GM19395 (cell line): ENCODE results near the gene CEP72.
"Not testable (repeated sequence)": the region's sequence is repeated elsewhere in the genome, so short reads cannot be mapped to it uniquely, and the experiment has no call there.

ENCODE experiments used
- ATAC-seq: cut with Tn5 transposase; IDR thresholded peaks from one replicate; pipeline ENCODE4 v1.9.1; 2021; ENCODE audit warnings: mild to moderate bottlenecking, moderate library complexity; ENCODE audit not compliant: unreplicated experiment

Gene CEP72

DNA sequence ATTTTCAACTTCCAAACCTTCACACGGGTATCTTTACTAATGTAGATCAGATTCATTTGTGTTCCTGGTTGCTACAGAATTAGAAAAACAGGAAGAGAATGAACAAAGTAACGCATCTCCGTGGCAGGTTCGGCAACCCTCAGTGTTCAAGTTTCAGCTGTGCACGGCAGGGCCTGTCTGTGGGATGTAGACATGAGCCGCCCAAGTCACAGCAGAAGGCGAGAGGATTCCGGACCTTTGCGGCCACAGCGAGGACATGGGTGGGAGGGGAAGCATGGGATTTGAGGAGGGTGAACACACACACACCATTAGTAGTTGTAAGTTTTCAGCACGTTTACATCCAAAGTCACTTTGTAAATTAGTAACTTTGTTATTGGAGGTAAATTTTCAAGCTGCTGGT, 31.7 kb upstream of the CEP72 start:
- no peak for ATAC-seq

DNA sequence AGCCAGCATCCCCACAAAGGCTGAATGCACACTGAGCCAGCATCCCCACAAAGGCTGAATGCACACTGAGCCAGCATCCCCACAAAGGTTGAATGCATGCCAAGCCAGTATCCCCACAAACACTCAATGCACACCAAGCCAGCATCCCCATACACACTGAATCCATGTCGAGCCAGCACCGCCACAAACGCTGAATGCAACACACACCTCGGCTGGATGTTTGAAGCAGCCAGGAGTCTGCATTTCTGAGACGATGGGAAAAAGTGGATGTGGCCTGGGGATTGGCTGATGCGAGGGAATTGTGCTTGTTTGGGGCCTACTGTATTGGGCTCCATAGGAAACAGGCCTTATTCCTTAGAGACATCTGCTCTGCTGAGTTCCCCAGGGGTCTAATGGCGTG, 30.9 kb upstream of the CEP72 start:
- no peak for ATAC-seq

DNA sequence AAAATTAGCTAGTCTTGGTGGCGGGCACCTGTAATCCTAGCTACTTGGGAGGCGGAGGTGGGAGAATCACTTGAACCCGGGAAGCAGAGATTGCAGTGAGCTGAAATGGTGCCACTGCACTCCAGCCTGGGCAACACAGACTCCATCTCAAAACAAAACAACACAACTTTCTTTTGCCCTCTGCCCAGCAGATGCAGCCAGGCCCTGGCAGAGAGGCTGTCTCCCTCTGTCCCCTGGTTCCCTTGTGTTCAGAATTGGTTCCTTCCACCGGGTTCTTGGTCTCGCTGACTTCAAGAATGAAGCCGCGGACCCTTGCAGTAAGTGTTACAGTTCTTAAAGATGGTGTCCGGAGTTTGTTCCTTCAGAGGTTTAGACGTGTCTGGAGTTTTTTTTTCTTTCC, 30.2 kb upstream of the CEP72 start:
- ATAC-seq = no peak

DNA sequence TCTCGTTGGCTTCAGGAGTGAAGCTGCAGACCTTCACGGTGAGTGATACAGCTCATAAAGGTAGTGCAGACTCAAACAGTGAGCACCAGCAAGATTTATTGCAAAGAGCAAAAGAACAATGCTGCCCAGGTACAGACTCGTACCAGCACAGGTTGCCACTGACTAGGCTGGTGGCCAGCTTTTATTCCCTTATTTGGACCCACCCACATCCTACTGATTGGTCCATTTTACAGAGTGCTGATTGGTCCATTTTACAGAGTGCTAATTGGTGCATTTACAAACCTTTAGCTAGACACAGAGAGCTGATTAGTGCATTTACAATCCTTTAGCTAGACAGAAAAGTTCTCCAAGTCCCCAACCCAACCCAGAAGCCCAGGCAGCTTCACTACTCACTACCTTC, 29.7 kb upstream of the CEP72 start:
- not testable (repeated sequence) for ATAC-seq

DNA sequence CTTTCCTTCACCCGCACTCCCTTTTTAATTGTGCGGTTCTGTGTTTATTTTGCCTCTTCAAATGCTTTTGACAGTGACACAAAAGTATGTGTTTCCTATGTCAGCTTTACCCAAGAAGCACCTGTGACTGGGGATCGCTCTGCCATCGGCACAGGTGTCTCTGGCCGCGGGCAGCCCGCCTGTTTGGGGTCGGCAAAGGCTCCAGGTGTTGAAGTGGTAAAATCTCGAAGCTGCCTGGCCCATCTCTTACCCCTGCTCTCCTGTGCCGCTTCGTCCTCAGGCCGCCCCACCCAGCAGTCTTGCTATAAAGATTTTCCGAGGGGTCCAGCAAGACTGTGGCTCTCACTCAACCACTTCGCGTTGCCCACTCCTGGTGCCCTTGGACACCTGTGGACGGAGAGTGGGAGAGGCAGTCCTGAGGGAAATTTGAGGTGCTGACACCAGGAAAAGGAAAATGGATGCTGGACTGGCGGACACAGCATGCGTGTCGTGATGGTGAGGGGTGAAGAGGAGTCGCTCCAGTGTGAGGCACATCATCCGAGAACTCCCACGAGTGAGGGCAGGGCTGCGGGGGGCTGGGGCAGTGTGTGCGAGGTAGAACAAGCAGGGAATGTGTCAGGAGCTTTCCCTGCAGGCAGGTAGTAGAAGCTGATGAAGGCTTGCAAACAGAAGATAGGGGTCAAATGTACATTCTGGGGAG, 29.1 kb upstream of the CEP72 start:
- no peak for ATAC-seq

DNA sequence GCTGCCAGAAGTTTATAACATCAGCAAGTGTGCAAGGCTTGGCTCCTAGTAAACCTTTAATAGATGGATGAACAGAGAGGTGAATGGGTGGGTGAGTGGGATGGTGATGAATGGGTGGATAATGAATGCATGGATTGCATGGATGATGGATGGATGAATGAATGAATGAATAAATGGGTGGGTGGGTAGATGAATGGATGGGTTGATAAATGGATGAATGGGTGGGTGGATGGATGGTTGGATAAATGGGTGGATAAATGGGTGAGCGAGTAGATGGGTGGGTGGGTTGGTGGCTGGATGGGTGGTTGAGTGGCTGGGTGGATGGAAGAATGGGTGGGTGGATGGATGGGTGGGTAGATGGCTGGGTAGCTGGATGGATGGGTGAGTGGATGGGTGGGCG, 28.5 kb upstream of the CEP72 start:
- no peak for ATAC-seq

DNA sequence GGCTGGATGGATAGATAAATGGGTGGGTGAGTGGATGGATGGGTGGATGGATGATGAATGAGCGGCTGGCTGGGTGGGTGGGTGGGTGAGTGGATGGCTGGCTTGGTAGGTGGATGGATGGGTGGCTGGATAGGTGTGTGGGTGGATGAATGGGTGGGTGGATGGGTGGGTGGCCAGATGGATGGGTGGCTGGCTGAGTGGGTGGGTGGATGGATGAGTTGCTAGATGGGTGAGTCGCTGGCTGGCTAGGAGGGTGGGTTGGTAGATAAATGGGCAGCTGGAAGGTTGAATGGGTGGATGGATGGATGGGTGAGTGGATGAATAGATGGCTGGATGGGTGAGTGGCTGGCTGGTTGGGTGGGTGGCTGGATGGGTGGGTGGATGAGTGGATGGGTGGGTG, 27.9 kb upstream of the CEP72 start:
- no peak for ATAC-seq

DNA sequence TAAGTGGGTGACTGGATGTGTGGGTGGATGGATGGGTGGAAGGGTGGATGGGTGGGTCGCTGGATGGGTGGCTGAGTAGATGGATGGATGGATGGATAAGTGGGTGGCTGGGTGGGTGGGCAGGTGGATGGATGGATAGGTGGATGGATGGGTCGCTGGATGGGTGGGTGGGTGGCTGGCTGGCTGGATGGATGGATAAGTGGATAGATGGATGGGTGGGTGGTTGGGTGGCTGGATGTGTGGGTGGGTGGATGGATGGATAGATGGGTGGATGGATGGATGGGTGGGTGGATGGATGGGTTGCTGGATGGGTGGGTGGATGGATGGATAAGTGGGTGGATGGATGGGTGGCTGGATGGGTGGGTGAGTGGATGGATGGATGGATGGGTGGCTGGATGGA, 27.3 kb upstream of the CEP72 start:
- ATAC-seq = no peak

DNA sequence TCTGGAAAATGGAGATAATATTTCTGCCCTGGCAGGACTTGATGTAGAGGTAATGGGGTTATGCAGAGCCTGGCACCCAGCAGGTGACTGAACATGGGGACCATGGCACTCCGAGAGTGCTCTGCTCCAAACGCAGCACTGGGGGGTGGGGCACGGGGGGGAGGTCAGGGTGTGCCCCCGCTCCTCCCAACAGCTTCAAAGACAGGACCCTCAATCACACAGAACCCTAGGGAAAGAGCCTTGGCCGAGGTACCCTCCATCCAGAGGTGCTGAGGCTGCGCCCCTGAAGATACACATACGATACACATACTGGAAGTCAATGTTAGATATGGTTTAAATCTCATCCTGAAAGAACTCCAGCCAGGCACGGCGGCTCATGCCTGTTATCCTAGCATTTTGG, 26.6 kb upstream of the CEP72 start:
- ATAC-seq = no peak

DNA sequence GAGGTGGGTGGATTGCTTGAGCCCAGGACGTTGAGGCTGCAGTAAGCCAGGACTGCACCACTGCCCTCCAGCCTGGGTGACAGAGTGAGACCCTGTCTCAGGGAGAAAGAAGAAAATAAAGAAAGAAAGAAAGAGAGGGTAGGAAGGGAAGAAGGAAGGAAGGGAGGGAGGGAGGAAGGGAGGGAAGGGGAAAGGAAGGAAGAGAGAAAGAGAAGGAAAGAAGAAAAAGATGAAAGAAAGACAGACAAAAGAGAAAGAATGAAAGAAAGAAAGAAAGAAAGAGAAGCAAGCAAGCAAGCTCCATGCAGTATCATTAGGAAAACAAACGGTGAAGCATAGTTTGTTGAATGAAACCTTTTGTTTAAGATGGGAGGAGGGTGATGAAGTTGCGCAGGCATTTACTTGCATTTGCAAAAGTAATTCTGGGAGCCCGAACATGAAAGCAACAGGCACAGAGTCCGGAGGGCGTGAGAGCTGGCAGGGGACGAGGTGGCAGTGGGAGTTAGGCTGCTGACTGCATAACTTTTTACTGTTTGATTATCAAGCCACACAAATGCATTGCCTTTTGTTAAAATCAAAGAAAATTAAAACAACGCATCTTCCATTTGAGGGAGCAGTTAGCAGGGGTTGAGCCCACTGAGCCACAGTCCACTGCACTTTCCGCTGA, 26.0 kb upstream of the CEP72 start:
- no peak for ATAC-seq

DNA sequence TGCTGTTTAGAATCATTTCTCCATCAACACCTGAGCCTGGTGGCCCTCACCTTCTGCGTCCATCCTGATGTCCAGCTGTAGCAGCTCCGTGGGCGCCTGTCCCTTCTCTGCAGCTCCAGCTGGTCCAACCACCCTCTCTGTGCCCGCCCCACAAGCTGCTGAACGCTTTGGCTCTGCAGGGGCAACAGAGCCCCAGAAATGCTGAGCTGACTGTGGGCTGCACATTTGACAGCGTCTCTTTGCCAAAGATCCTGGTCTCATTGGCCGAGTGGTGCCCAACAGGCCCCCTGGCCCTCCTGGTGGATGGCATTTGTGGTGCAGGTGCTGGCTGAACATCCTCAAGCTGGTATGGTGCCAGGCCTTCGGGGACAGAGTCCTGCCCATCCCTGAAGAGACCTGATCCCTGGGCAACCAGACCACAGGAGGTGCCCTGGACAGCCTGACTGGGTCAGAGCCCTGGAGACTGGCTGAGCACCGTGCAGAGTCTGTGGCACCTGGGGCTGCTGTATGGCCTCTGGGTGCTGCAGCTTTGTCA, 25.3 kb upstream of the CEP72 start:
- no peak for ATAC-seq

DNA sequence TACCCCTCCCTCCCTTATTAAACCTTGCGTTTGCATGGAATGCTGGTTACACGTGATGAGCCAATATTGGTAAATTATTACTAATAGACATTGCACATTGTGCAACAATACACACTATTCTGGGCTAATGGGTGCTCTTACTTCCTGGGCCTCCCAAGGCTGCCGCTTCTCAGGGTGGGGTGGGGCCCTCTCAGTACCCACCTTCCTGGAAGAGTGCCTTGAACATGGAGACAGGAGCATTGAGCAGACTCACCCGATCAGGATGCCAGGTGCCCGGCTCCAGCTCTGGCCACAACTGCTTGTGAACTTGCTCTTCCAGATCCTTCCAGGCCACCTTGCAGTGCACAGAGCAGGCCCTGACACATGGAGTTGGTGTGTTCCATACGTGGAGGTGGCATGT, 24.7 kb upstream of the CEP72 start:
- no peak for ATAC-seq

DNA sequence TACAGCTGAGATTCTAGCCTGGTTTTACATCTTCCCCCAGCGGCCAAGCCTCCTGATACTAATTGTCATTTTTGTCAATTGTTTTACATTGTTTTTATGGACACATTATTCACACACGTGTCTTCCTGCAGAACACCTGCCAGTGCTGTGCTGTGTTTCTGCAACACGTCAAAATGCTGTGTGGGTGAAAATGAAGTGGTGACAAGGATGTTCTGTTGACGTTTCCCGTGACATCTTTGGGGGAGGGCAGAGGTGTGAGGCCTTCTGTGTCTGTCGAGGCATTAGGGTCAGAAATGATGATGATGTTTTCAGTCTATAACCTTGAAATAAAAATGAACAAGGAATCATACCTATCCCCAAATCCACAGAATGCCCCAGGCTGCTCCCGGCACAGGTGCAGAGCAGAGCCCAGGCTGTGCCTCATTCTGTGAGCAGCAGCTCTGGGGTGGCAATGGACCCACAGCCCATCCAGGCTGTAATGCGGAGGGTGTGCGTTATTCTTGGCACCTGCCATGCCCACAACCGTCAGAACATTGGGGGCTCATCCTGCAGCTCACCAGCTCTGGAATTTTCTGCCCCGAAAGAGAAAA, 23.6 kb upstream of the CEP72 start:
- ATAC-seq = no peak

DNA sequence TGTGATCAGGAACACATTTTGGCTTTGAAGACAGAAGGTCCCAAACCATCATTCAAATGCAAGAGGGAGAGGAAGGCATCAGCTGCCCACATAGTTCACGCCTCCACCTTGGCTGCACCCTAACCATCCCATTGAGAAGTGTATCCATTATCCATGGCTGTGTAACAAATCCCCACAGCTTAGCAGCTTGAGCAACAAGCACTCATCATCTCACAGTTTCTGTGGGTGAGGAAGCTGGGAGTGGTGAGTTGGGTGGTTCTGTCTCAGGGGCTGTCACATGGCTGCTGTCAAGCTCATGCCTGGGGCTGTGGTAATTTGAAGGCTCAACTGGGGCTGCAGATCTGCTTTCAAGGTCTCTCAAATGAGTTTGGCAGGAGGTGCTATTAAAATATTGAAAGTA, 23.0 kb upstream of the CEP72 start:
- ATAC-seq = no peak

DNA sequence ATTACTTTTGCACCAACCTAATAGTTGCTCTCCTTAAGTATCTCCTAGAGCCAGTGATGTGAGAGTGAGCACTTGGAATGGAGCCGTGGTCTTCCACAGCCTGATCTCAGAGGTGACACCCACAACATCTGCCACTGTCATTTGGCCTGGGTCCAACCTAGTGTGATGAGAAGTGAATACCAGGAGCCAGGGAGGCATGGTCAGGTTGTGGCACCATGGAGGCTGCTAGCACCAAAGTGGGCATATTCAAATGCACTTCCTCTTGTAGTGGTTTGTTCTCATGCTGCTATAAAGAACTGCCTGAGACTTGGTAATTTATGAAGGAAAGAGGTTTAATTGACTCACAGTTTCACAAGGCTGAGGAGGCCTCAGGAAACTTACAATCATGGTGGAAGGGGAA, 22.6 kb upstream of the CEP72 start:
- no peak for ATAC-seq

DNA sequence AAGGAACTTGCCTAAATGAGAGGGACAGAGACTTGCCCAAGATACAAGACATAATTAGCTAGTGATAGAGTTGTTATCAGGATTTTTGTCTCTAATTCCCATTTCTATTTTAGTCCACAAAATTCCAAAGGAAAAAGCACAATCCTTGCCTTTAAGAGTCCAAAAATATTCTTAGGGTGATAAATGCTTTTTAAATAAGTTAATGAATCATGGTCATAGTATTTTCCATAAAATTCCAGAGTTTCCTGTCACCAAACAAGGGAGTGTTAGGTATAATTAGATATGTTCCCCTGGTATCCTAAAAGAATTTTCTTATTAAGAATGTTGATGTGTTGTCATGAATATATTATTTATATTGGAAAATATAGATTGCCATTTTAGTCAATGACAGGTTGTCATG, 21.8 kb upstream of the CEP72 start:
- ATAC-seq = no peak

DNA sequence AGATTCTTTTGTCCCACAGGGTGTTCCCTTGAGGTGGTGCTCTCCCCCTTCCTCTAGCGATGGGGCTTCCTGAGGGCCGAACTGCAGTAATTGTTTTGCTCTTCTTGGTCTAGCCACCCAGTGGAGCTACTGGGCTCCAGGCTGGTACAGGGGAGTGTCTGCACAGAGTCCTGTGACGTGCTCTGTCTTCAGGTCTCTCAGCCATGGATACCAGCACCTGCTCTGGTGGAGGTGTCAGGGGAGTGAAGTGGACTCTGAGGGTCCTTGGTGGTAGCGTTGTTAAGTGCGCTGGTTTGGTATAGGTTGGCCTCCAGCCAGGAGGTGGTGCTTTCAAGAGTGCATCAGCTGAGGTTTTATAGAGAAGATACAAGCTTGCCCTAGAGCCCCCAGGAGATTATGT, 20.4 kb upstream of the CEP72 start:
- ATAC-seq = no peak

DNA sequence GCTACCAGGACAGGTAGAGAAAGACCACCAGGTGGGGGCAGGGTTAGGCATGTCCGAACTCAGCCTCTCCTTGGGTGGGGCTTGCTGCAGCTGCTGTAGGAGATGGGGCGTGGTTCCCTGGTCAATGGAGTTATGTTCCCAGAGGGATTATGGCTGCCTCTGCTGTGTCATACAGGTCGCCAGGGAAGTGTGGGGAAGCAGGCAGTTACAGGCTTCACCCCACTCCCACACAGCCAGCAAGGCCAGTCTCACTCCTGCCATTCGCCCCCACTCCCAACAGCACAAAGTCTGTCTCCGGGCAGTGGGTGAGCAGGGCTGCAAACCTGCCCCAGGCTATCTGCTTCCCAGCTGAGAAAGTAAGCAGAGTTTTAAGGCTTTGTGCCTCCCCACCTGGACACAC, 20.0 kb upstream of the CEP72 start:
- ATAC-seq = no peak

DNA sequence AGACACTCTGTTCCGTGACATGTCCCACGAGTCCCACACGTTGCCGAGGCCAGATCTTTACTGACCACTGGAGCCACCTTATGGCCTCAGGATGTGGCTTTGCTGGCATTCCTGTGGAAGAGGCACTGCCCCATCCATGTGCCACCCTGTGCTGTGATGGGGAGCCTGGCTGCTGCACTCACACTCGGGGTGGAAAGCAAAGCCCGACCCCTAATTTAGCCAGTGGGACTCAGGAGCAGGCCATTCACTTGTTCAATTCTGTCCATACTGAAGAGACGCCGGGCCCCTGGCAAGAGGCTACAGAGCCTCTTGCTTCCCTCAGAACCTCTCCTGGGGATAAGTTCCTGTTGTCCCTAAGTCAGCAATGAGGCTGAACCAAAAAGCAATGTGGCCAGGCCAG, 18.6 kb upstream of the CEP72 start:
- no peak for ATAC-seq

DNA sequence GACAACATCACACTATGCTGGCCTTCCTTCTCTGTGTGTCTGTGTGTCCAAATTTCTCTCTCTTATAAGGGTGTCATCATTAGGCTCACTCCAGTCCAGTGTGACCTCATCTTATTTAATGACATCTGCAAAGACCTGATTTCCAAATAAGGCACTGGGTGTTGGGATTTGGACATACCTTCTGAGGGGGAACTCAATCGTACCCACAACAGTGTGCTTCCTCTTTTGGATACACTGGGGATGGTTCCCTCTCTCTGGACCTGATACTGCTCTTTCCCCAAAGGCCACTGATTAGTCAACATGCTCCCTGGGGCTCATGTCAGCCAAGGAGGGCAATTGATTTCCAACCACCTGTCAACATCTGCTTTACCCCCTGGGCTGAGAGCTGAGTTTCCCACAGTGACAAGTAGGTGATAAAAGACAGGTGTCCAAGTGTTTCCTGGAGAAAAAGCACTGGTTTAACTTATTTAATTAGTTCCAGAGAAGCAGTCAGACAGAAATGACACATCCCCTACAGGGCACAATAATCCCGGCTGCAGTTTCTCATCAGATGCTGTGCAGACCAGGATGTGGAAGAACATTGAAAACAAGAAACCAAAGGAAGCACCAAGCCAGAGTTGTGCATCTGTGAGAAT, 17.8 kb upstream of the CEP72 start:
- no peak for ATAC-seq

DNA sequence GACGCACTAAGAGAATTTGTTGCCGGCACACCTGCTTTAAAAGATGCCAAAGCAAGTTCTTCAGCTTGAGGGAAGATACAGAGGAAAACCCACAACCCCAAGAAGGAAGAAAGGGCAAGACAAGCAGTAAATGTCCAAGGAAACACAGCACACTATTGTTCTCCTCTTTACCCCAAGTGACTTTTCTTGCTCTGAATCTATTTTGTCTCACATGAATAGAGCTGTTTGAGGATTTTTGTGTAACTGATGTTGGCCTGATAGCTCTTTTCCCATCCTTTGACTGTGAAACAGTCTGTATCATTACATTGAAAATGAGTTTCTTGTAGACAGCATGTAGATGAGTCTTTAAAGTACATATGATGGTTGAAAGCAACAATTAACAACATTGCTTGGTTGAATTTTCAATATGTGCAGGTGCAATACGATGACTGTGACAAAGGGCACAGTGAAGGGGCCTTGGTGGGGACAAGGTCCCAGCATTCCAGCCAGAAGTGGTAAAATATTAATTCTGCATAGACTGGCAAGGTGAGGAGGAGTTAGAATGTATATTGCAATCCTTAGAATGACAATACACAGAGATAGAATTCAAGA, 16.8 kb upstream of the CEP72 start:
- no peak for ATAC-seq
